Activated CD8-positive, alpha-beta memory T cell treated with anti-CD3 and anti-CD28 coated beads, Interleukin-2, amount 50 U/mL, for 24 hours (primary cell): ENCODE results near the gene VPS13C.

ENCODE experiments used
- DNase-seq: peaks from one replicate; pipeline ENCODE4 v3.0.0-alpha.2; 2020; ENCODE audit errors: extremely low read depth

VPS13C gene

DNA sequence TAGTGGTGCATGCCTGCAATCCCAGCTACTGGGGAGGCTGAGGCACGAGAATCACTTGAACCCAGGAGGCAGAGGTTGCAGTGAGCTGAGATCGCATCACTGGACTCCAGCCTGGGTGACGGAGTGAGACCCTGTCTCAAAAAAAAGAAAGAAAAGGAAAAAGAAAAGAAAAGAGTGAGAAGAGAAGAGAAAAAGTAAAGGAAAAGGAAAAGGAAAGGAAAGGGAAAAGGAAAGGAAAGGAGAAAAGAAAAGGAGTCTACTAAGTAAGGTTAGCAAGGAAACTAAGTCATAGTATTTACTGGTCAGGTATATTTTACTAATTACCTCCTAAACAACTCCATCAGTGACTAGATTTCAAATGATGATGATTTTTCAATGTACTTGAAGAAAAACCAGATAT is 198.3 kb downstream of the VPS13C start:
- no peak for DNase-seq

DNA sequence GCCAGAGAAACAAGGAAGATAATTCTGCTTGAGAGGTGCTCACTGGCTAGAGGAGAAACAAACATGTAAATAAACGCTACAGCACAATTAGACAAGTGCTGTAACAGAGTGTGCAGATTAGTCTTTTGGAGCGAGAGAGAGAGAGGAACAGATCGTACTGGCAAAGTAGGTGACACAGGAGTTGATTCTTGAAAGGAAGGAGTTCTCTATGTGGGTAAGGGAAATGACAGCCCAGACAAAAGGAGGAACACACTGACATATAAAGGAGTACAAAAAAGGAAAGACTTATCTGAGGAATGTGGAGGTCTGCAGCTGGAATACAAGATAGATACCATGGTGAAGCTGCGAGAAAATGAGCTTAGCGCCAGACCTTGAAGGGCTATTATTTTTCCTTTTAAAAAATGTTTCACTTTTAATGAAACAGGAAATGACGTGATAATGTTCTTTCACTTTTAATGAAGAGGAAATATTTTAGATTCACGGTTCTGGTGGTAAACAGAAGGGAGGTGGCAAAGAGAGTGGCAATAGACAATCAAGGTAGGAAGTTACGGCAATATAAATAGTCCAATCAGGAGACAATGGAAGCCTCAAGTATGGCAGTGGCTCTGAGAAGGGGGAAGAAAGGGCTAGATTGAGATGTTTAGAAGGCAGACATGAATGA is 202.9 kb downstream of the VPS13C start:
- DNase-seq = no peak

DNA sequence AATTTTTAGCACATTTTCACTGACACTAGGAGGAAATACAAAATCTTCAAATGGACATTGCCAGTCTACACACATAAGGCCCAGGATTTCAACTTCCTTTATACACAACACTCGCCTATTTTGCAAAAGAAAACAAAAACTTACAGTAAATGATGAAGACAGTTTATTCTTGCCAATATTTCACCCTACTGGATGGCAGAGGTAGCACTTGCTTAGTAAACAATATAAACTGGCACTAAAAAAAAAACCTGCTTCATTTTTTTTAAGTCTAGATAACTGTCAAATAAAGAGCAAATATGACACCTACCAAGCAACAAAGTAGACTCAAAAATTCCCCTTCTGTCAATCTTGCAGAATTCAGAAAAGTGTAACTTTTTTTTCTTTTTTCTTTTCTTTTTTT is 204.0 kb downstream of the VPS13C start:
- no peak for DNase-seq

- no peak for DNase-seq
Measured at GRCh38 chr15:61853195-61853594, 207.1 kb downstream of the VPS13C start.

GRCh38 chr15:61851955-61852354 is 208.3 kb downstream of the VPS13C start:
- DNase-seq = no peak

- DNase-seq = no peak
Measured at GRCh38 chr15:61849447-61849846, 210.8 kb downstream of the VPS13C start.

DNA sequence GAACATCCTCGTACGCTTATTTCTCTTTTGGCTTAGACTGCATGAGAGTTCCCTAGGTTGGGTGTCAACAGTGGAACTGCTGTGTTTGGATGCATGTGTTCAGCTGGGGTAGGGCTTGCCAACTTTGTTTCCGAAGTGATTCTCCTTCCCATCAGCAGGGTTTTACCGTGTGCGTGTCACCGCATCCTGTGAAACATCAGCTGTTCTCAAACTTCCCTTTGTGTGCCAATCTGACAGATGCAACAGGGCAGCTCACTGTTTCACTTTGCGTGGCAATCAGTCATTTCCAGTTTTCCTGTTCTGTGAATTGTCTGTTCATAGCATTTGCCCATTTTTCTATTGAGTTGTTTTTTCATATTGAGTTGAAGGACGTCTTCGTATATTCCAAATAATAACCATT is 218.8 kb downstream of the VPS13C start:
- DNase-seq = no peak

- DNase-seq = no peak
Measured at GRCh38 chr15:61840090-61840489, 220.2 kb downstream of the VPS13C start.

DNA sequence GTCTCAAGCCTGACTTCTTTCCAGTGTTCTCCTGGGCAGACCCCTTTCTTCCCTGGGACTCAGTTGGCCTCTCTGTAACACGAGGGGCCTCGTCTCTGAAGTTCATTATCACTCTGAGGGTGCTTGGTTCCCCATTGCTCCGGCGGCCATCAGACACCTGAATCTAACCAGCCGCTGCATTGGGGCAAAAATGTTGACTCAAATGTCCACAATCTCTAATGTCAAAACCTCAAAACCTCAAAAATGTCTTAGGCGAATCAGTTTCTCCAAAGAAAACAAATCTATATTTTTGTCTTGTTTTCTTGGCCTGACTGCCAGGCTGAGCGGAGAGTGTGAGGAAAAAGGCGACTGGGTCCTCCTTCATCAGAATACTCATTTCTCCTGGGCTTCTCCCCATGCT is 220.7 kb downstream of the VPS13C start:
- DNase-seq = no peak

DNA sequence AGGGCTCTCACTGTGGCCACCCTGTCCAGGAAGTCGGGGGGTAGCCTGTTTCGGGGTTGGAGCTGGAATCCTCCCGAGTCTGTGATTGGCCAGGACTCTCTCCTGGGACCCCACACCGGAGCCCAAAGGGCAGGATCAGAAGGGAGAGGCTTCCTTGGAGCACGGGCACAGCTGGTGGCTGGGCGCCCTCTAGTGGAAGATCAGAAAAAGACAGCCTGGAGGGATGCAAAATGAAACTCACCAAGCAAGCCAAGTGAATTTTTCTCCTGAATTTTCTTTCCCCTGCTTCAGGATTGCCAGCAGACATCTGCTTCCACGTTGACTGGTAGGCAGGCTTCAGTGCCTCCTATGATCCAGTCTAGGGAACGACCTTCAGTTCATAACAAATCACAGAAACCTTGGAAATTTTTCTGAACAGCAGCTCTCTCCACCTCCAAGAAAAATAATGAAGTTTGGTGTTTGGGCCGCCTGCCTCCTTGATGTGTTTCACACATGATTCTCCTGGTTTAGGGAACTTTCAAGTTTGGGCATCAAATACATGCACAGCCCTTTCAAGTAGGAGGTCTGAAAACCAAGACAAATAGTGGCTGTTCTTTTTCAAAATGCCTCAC is 224.6 kb downstream of the VPS13C start:
- DNase-seq = peak; percentile 23

GRCh38 chr15:61835029-61835428 is 225.2 kb downstream of the VPS13C start:
- DNase-seq = no peak

DNA sequence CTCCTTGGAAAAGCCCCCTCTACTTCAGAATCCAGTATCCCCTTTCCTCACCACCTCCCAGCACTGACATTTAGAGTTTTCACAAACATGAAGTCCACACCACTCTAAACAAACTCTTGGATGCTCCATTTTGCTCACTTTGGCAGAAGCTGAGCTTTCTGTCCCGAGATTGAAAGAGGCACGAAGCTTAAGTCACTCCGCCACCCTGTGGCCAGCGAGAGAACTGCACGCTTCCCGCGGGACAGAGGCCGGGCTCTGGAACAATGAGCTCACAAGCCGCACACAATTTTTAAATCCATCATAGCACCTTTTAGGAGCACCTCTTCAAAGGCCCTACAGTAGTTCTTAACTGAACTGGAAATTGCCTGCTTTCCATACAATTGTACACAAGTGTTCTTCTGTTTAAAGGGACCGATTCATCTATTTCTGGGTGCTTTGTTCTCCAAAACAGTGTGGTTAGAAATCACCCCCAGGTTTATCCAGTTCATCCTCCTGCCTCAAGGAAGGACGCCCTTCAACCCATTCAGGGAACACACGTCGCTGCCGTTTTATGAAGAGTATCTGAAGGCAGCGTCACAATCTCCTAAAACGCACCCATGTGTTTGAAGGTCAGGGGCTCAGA is 226.1 kb downstream of the VPS13C start:
- peak; percentile 37 for DNase-seq

- DNase-seq = no peak
Measured at GRCh38 chr15:61832223-61832622, 228.0 kb downstream of the VPS13C start.

DNA sequence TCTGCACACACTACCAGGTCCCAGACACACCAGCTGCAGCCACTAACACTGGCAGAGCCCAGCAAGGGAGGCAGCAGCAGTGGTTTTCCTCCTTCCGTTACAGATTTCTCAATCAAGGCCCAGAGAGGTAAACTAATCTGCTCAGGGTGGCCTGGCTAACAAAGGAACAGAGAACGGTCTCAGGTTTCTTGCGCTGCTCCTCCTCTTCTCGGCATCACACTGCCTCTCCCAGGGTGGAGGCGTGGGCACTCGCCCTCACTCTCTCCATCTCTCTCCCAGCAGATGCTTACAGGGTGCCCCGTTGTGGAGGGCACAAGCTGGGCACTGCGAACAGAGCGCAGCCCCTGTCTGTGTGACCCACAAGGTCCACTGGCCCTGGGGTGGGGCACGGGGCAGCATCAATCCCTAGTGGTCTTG is 228.7 kb downstream of the VPS13C start:
- no peak for DNase-seq

- DNase-seq = no peak
Measured at GRCh38 chr15:61830536-61831330, 229.5 kb downstream of the VPS13C start.

- DNase-seq = no peak
Measured at GRCh38 chr15:61829514-61829889, 230.7 kb downstream of the VPS13C start.

DNA sequence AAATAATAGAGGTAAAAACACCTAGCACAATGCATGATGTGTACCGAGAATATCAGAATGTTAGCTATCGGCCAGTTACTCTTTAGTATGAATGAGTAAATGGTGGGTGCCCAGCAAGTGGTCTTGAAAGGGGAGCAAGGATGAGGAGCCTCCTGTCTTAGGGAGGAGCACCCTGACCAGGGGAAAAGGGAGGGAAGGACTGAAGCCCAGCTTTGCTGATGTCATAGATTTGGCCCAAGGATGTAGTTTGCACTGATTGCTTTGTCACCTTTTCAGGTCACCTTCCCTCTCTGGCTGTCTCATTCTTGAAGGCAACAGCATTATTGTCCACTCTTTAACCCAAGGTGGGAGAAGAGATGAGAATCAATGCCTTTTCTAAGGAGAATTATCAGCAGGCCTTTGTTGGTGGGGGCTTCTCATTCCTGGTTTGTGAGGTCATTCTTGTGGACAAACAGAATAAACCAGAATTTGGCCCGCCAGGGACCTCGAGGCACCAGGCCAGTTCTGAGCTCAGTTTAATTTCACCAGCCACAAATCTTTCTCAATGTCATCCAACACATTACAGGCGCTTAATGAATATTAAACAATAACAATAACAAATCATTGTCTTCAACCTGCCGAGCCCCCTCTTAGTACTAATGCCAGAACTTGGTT is 231.3 kb downstream of the VPS13C start:
- DNase-seq = no peak

DNA sequence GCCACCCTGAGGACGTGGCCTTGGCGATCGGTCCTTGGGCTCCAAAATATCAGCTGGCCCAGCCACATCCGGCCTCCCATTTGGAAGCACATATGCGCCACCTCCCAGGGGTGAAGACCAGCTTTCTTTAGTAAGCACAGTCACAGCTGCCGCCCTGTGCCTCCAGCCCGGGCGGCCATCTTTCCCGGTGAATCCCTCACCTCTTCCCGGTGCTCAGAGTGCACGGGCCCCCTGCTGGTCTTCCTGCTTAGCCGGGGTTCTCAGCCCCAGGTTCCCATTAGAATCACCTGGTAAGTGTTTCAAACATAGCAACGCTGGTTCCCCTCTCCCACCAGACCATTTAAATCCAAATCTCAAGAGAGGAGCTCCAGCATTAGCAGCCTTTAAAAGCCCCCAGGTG is 232.2 kb downstream of the VPS13C start:
- DNase-seq = no peak

DNA sequence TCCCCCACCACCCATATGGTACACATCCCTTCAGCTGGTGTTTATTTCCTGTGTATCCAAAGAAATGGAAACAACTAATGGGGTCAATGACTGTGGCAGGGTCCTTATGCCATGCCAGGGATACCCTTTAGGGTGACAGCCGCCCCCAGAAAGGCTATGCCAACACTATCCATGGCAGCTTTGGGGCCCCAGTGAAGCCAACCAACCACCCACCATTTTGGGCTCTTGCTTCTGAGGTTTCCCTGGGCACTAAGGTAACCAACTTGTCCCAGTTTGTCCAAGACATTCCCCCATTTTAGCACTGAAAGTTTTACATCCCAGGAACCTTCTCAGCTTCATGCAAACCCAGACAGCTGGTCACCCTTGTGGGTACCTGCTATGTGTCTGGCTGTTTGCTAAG is 233.1 kb downstream of the VPS13C start:
- DNase-seq = no peak

DNA sequence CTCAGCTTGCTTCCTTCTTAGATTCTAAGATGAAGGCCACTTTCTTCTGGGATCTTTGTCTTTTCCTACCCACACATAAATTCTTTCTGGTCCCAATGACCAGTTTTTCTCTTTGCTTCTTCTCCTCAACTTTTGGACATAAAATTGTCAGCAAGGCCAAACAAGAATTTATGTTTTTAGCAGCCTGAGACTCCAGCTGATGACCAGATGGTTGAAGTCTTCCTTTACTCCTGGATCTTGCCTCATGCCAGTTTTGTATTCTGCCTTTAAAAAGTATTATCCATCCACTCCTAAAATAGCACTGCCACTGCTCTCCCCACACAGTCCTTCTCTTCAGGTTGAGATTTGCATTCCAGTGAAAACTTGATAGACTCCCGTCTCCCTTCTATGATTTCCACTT is 236.0 kb downstream of the VPS13C start:
- no peak for DNase-seq

GRCh38 chr15:61822511-61822910 is 237.7 kb downstream of the VPS13C start:
- no peak for DNase-seq

DNA sequence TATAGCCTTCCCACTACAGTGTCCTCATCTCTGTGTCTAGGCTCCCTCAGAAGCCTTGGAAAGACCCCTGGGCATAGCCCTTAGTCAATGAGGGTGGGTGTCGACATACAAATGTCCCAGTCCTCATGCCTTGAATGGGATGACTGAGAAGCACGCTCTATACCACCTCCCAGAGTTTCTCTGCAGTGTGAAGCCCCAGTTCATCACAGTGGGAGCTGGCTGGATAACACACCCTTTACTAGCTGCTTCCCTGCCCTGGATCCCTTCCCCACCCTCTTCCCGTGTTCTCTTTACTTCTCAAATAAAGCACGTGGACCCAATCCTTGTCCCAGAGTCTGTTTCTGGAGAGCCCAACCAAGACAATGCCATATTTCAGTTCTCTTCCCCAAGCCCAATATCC is 239.3 kb downstream of the VPS13C start:
- no peak for DNase-seq
